Measurements from ENCODE around the gene FGF11.

FGF11 gene

GRCh38 chr17:7403727-7403976, 35.7 kb upstream of the FGF11 start:
- H3K9ac ChIP-seq (ENCODE audit: low read length) = peak overlapping the region; percentile 86
- no peaks in the 10 kb centered on the region for H3K27me3 ChIP-seq (ENCODE audit: low read length)
- H3K36me3 ChIP-seq (ENCODE audit: low read length) = no peaks in the 10 kb centered on the region
- H3K4me2 ChIP-seq (ENCODE audit: low read depth, low read length, poor library complexity, severe bottlenecking) = peak overlapping the region; percentile 86
- no peaks in the 10 kb centered on the region for H3K9me2 ChIP-seq (replicated peaks; ENCODE audit: insufficient read depth, low read length)
- H3F3A ChIP-seq (ENCODE audit: insufficient read depth) = no peaks in the 10 kb centered on the region
- H3K9me3 ChIP-seq (ENCODE audit: insufficient read depth, low read length) = no peaks in the 10 kb centered on the region
- peak overlapping the region; percentile 94 for H3K4me3 ChIP-seq (ENCODE audit: insufficient read depth, low read length, poor library complexity, severe bottlenecking)
- H3K27ac ChIP-seq (ENCODE audit: low read depth, low read length) = peak overlapping the region; percentile 54
- TF ChIP-seq EZH2phosphoT487 (conservative IDR thresholded peaks at IDR 0.05; ENCODE audit: low read length) (no peak), CTCF (IDR thresholded peaks at IDR 0.05; ENCODE audit: insufficient read depth, low read length, poor library complexity, severe bottlenecking) (no peak)
- H3K79me2 ChIP-seq (ENCODE audit: insufficient read depth, low read length) = no peaks in the 10 kb centered on the region
- peak overlapping the region; percentile 80 for H2AFZ ChIP-seq (ENCODE audit: low read depth, low read length, severe bottlenecking)
- H4K20me1 ChIP-seq (ENCODE audit: low read depth, low read length) = no peaks in the 10 kb centered on the region

GRCh38 chr17:7403977-7404736, 35.2 kb upstream of the FGF11 start, which contains the start of gene TMEM256:
Gene TMEM256, minus strand, starts transcription at chr17:7404097. Its CDS starts 13 bp downstream, at chr17:7404084.
- peak within 1 kb of the TSS; percentile 86 for H3K4me2 ChIP-seq (ENCODE audit: low read depth, low read length, poor library complexity, severe bottlenecking)
- no peaks in the 10 kb centered on the region for H3K9me2 ChIP-seq (replicated peaks; ENCODE audit: insufficient read depth, low read length)
- H3K9ac ChIP-seq (ENCODE audit: low read length) = peak within 1 kb of the TSS; percentile 86
- H3K36me3 ChIP-seq (ENCODE audit: low read length) = no peaks in the 10 kb centered on the region
- H3K27ac ChIP-seq (ENCODE audit: low read depth, low read length) = peak within 1 kb of the TSS; percentile 54
- peak within 1 kb of the TSS; percentile 94 for H3K4me3 ChIP-seq (ENCODE audit: insufficient read depth, low read length, poor library complexity, severe bottlenecking)
- H3K9me3 ChIP-seq (ENCODE audit: insufficient read depth, low read length) = no peaks in the 10 kb centered on the region
- H3F3A ChIP-seq (ENCODE audit: insufficient read depth) = no peaks in the 10 kb centered on the region
- no peaks in the 10 kb centered on the region for H3K27me3 ChIP-seq (ENCODE audit: low read length)
- TF ChIP-seq EZH2phosphoT487 (conservative IDR thresholded peaks at IDR 0.05; ENCODE audit: low read length) (no peak), CTCF (IDR thresholded peaks at IDR 0.05; ENCODE audit: insufficient read depth, low read length, poor library complexity, severe bottlenecking) (no peak)
- H2AFZ ChIP-seq (ENCODE audit: low read depth, low read length, severe bottlenecking) = peak within 1 kb of the TSS; percentile 80
- H3K79me2 ChIP-seq (ENCODE audit: insufficient read depth, low read length) = no peaks in the 10 kb centered on the region
- no peaks in the 10 kb centered on the region for H4K20me1 ChIP-seq (ENCODE audit: low read depth, low read length)

- H3F3A ChIP-seq (ENCODE audit: insufficient read depth) = no peaks in the 10 kb centered on the region
- H3K27ac ChIP-seq (ENCODE audit: low read depth, low read length) = no peak overlapping the region
Observed at GRCh38 chr17:7404737-7405349, 34.5 kb upstream of the FGF11 start.

More at GRCh38 chr17:7404737-7405349, 34.5 kb upstream of the FGF11 start:
- H2AFZ ChIP-seq (ENCODE audit: low read depth, low read length, severe bottlenecking) = peak overlapping the region; percentile 71
- no peaks in the 10 kb centered on the region for H3K79me2 ChIP-seq (ENCODE audit: insufficient read depth, low read length)
- H3K9me3 ChIP-seq (ENCODE audit: insufficient read depth, low read length) = no peaks in the 10 kb centered on the region
- H3K9ac ChIP-seq (ENCODE audit: low read length) = peak overlapping the region; percentile 86
- no peaks in the 10 kb centered on the region for H4K20me1 ChIP-seq (ENCODE audit: low read depth, low read length)
- H3K27me3 ChIP-seq (ENCODE audit: low read length) = no peaks in the 10 kb centered on the region
- H3K9me2 ChIP-seq (replicated peaks; ENCODE audit: insufficient read depth, low read length) = no peaks in the 10 kb centered on the region
- no peak for TF ChIP-seq CTCF (IDR thresholded peaks at IDR 0.05; ENCODE audit: insufficient read depth, low read length, poor library complexity, severe bottlenecking)
- TF ChIP-seq EZH2phosphoT487 (conservative IDR thresholded peaks at IDR 0.05; ENCODE audit: low read length) = no peak
- H3K4me3 ChIP-seq (ENCODE audit: insufficient read depth, low read length, poor library complexity, severe bottlenecking) = peak overlapping the region; percentile 94
- H3K36me3 ChIP-seq (ENCODE audit: low read length) = no peaks in the 10 kb centered on the region
- peak overlapping the region; percentile 73 for H3K4me2 ChIP-seq (ENCODE audit: low read depth, low read length, poor library complexity, severe bottlenecking)
